22Rv1 (cell line): Measurements from ENCODE around the gene PAQR5.

ENCODE experiments used
- H3K27ac ChIP-seq: fragments of 450-650 bp; 2 replicates; pipeline ENCODE4 v1.5.1; 2017
- ZFX ChIP-seq: fragments of 450-650 bp; IDR thresholded peaks from 2 replicates; pipeline ENCODE4 v1.6.1; 2017; ENCODE audit warnings: antibody characterized with exemption, borderline replicate concordance
- TF ChIP-seq, protein P1 (sequence below): fragments of 450-650 bp; IDR thresholded peaks from 2 replicates; pipeline ENCODE4 v1.5.1; 2017; ENCODE audit warnings: mild to moderate bottlenecking

The PAQR5 gene

GRCh38 chr15:69314131-69314530 is 15.4 kb downstream of the PAQR5 start:
- TF ChIP-seq, protein P1, sequence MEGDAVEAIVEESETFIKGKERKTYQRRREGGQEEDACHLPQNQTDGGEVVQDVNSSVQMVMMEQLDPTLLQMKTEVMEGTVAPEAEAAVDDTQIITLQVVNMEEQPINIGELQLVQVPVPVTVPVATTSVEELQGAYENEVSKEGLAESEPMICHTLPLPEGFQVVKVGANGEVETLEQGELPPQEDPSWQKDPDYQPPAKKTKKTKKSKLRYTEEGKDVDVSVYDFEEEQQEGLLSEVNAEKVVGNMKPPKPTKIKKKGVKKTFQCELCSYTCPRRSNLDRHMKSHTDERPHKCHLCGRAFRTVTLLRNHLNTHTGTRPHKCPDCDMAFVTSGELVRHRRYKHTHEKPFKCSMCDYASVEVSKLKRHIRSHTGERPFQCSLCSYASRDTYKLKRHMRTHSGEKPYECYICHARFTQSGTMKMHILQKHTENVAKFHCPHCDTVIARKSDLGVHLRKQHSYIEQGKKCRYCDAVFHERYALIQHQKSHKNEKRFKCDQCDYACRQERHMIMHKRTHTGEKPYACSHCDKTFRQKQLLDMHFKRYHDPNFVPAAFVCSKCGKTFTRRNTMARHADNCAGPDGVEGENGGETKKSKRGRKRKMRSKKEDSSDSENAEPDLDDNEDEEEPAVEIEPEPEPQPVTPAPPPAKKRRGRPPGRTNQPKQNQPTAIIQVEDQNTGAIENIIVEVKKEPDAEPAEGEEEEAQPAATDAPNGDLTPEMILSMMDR = no peak
- TF ChIP-seq ZFX = no peak
- no peak overlapping the region for H3K27ac ChIP-seq

DNA sequence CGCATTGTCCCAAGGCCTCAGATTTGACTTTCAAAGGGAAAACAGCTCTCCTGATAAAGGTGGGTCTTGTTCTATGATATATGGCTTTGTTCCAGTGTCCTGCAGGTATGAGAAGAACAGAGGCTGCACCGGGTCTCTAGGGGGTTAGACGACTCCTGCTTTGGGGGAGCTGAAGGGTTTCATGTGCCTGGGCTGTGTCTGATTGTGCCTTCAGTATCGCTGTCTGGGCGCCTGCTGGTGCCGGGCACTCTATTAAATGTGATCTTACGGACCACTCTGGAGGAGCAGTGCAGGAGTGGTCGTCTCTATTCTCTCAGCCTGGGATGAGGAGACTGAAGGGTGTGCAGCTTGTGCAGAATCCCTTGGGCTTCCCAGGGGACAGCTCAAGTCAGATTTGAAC is 16.0 kb downstream of the PAQR5 start:
- no peak overlapping the region for H3K27ac ChIP-seq
- TF ChIP-seq, protein P1 = no peak
- no peak for TF ChIP-seq ZFX

DNA sequence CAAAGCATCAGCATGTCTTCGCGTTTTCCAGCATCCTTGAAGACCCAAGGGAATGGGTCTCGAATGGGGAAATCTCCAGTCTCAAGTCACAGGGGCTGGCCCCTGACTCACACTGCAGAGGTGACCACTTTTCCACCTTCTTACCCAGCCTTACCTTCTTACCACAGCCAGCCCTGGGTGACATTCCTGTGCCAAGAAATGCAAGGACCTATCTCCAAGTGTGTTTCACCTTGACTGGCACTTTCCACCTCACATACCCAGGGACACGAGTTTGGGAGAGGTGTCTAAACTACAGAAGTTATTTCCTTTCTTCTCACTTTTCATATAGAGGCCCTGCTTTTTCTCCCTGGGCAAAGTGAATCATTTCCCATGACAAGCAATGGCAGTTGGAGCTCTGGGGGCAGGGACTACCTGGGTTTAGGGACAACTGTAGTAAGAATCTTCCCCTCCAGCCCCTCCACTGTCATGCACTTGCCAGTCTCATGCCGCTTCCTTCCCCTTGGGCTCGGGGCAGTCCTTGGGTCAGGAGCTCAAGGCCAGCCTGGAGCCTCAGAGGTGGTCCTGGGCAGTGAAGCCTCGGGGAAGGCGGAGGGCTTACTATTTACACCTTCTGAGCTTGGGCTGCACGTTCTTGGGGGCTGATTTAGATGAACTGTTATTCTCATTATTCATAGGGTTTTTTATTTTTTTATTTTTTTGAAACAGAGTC is 16.8 kb downstream of the PAQR5 start:
- TF ChIP-seq ZFX = no peak
- TF ChIP-seq, protein P1 = no peak

DNA sequence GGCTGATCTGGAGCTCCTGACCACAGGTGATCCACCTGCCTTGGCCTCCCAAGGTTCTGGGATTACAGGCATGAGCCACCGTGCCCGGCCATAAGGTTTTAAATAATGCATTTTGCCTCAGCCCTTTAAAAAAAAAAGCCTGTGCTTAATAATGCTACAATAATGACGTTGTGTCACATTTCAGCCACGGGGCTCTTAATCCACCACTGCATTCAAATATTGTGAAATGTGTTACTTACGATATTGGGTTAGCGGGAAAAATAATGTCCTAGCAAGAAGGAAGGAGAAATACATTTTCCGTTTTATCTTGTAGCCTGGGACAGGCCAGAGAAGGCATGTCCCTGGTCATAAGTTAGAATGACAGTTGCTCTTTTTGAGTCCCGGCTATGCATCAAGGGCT is 17.6 kb downstream of the PAQR5 start:
- TF ChIP-seq, protein P1 = no peak
- no peak for TF ChIP-seq ZFX

More for the DNA sequence above, 16.8 kb downstream of the PAQR5 start:
- no peak overlapping the region for H3K27ac ChIP-seq

GRCh38 chr15:69317392-69317841 is 18.7 kb downstream of the PAQR5 start:
- H3K27ac ChIP-seq = no peak overlapping the region
- TF ChIP-seq ZFX = no peak
- TF ChIP-seq, protein P1 = no peak

More for the DNA sequence above, 17.6 kb downstream of the PAQR5 start:
- H3K27ac ChIP-seq = no peak overlapping the region

GRCh38 chr15:69318033-69318432 is 19.3 kb downstream of the PAQR5 start:
- TF ChIP-seq, protein P1 = no peak
- TF ChIP-seq ZFX = no peak
- no peak overlapping the region for H3K27ac ChIP-seq

- no peak overlapping the region for H3K27ac ChIP-seq
- no peak for TF ChIP-seq ZFX
- TF ChIP-seq, protein P1 = no peak
Observed at GRCh38 chr15:69319384-69320375, 21.0 kb downstream of the PAQR5 start.
